GM21367 (cell line): ENCODE results near the gene ZNF576.
"Not testable (repeated sequence)": the region's sequence is repeated elsewhere in the genome, so short reads cannot be mapped to it uniquely, and the experiment has no call there.

ENCODE experiments used
- ATAC-seq: cut with Tn5 transposase; IDR thresholded peaks from one replicate; pipeline ENCODE4 v1.9.1; 2021; ENCODE audit not compliant: unreplicated experiment

The ZNF576 gene

GRCh38 chr19:43574424-43575155 is 21.8 kb upstream of the ZNF576 start:
- ATAC-seq: no peak

- ATAC-seq: peak; percentile 89
Observed at GRCh38 chr19:43575156-43575950, 21.0 kb upstream of the ZNF576 start, which contains the start of the genes PINLYP and XRCC1. PINLYP (plus strand) TSS chr19:43575801; CDS start chr19:43577192, 1,391 bp downstream. XRCC1 (minus strand) TSS chr19:43575527; CDS start chr19:43575458, 69 bp downstream.

- no peak for ATAC-seq
Observed at GRCh38 chr19:43575955-43576878, 20.2 kb upstream of the ZNF576 start.

GRCh38 chr19:43578787-43579186 is 17.6 kb upstream of the ZNF576 start:
- no peak for ATAC-seq

- ATAC-seq: no peak
Observed at GRCh38 chr19:43581467-43581866, 14.9 kb upstream of the ZNF576 start.

- no peak for ATAC-seq
Observed at GRCh38 chr19:43582495-43582894, 13.9 kb upstream of the ZNF576 start.

- no peak for ATAC-seq
Observed at GRCh38 chr19:43584484-43584883, 11.9 kb upstream of the ZNF576 start.

GRCh38 chr19:43586346-43586745 is 10.0 kb upstream of the ZNF576 start:
- ATAC-seq: no peak

GRCh38 chr19:43587029-43587428 is 9.4 kb upstream of the ZNF576 start:
- not testable (repeated sequence) for ATAC-seq

GRCh38 chr19:43589277-43589676 is 7.1 kb upstream of the ZNF576 start:
- ATAC-seq: no peak

GRCh38 chr19:43589678-43590077 is 6.7 kb upstream of the ZNF576 start:
- ATAC-seq: no peak

- ATAC-seq: no peak
Observed at GRCh38 chr19:43591904-43592772, 4.3 kb upstream of the ZNF576 start.

- ATAC-seq: no peak
Observed at GRCh38 chr19:43592800-43593350, 3.5 kb upstream of the ZNF576 start.

- ATAC-seq: no peak
Observed at GRCh38 chr19:43594081-43594697, 2.2 kb upstream of the ZNF576 start.

GRCh38 chr19:43594710-43595604 is 1.4 kb upstream of the ZNF576 start:
- no peak for ATAC-seq

- ATAC-seq: peak; percentile 2
Observed at GRCh38 chr19:43595605-43595998, 793 bp upstream of the ZNF576 start.

GRCh38 chr19:43596842-43597461 is 557 bp downstream of the ZNF576 start:
- ATAC-seq: no peak

GRCh38 chr19:43597876-43598275 is 1.5 kb downstream of the ZNF576 start:
- ATAC-seq: no peak
